Stomach (tissue), 4 donors: ENCODE results near the gene CLDN1.

ENCODE experiments used
- POLR2A ChIP-seq, 4 donors: fragments of 450-650 bp; IDR thresholded peaks; one replicate each; pipeline ENCODE4 v1.6.1; 2016; ENCODE audit warnings: antibody characterized with exemption in 4 of 4, control low read depth in 2 of 4, mild to moderate bottlenecking in 1 of 4, moderate library complexity in 1 of 4
- POLR2AphosphoS5 ChIP-seq, 3 donors: sonication (generic); formaldehyde crosslinking; IDR thresholded peaks; one replicate each; pipeline ENCODE4 v1.6.1; 2016; ENCODE audit warnings: antibody characterized with exemption in 3 of 3

GRCh38 chr3:190269101-190269500 lies 53.1 kb downstream of the CLDN1 start:
- no peak for TF ChIP-seq POLR2AphosphoS5 (IDR thresholded peaks at IDR 0.05)
- TF ChIP-seq POLR2A (IDR thresholded peaks at IDR 0.05) = no peak
